HTR-8/SVneo (cell line): ENCODE measurements around the gene WFDC1.

ENCODE experiments used
- DNase-seq: peaks from one replicate; pipeline ENCODE4 v3.0.0; 2011; ENCODE audit warnings: low spot score, mixed read lengths; ENCODE audit not compliant: insufficient read length
- FAIRE-seq: peaks from 2 replicates; lab custom pipeline; 2011; peaks lifted over from hg19 to GRCh38; lab: Jason Lieb, UNC

Gene WFDC1

DNA sequence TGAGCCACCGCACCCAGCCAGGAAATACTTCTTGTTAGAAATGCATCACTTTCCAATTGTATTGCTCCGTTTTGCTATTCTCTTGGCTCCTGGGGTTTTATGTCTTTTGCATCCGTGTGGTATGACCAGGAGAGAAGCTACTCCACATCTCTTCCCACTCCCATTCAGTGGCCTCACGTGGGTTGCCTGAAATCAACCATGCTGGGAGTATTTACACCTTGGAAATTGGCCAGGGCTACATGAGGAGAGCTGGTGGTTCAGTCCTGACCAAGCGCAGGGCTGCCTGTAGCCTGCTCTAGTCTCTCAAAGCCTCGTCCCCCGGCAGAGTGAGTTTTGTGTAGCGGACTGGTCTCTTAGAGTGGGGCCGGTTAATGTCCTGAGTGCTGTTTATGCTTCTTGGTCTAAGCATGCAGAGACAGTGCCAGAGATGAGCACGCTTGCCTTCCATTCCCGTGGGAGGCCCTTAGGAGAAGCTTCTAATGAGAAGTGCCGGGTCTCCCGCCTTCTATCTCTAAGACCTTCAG is 3.8 kb downstream of the WFDC1 start:
- FAIRE-seq, result no peak
- no peak for DNase-seq

DNA sequence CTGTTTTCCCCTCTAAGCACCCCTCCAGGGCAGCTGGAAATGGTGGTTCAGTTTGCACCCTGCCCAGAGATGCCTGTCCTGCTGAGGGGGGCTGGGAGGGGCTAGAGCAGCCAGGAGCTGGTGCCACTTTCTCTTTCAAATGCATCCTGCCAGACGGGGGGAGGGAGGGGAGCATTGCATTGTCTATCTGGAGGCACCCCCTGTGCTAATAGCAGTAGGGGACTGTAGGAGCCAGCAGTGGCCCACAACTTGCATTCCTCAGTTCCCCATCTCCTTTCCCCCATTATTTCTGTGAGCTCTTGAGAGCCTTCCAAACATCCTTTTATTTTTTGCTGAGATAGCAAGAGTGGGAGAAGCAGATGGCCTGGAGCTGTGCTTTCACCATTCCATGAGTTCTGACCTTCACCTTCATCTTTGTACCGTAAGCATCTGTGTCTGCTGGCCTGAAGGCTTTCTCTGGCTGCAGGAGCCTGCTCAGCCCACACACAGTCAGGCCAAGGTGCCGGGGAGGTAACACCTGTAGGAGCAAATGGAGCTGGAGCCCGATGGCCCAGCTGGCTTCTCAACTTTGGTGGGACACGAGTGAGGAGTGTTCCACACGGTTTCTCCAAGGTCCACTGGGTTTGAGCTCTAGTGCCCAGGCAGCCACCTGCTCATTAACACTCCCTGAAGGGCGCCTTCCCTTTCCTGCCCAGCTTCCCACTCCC is 5.2 kb downstream of the WFDC1 start:
- no peak for FAIRE-seq

DNA sequence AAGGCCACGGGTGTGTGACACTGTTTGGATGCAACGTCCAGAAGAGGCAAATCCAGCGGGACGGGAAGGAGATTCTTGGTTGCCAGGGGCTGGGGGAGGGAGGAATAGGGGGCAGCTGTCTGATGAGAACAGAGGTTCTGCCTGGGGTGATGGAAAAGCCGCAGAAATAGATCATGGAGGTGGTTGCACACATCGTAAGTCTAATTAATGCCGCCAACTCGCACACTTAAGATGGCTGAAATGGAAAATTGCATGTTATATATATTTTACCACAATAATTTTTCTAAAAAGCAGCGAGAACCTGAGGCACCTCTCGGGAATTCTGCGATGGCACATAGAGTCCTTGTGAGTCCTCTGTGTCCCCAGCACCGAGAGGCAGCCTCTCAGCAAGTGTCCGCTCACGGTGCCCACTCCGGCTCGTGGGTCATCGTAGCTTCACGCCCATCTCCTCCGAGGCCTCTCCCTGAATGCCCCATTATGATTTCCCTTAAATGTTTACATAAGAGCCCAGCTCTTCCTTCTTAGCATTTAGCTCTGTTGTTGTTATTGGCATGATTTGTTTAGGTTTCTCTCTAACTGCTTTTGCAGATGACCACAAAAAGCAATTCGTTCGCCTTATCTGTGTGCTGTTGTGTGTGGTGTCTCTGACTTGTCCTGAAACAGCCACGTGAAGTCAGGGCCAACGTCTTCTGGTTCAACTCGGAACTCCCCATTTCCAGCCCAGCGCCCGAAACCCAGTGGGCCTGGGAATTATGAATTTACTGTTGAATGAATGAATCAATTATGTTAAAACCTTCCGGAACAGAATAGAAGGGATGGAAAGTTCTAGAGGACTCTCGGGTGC is 7.7 kb downstream of the WFDC1 start:
- FAIRE-seq (no peak), DNase-seq (no peak)

More for the DNA sequence above, 5.2 kb downstream of the WFDC1 start:
- DNase-seq, result no peak

DNA sequence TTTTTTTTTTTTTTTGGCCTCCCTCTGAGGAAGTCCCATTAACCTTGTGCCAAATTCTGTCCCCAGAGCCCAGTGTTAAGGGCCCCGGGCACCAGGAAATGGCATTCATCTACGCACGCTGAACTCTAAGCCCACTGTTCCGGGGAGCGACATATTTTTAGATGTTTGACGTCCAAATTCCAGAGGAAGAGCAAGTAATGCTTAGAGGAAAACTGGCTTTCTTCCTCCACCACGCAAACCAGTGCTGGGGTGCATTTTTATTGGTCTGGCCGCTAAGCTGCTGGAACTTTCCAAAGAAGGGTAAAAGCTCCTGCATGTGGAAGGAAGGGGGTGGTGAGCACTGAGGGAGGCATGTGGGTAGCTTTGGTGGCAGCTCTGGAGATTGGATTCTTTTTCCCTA is 8.3 kb downstream of the WFDC1 start:
- FAIRE-seq, result no peak
- no peak for DNase-seq

DNA sequence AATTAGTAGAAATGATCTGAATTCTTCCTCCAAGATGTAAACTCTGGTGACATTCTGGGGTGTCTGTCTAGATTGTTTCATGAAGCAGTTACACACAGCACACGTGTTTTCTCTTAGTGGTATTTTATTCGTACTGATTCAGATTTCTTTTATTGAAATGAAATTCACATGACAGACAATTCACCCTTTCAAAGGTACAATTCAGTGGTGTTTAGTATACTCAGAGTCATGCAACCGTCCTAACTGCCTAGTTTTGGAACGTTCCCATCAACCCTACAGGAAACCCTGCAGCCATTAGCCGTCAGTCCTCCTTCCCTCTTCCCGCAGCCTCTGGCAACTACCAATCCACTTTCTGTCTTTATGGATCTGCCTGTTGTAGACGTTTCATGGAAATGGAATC is 8.8 kb downstream of the WFDC1 start:
- DNase-seq, result no peak
- no peak for FAIRE-seq

DNA sequence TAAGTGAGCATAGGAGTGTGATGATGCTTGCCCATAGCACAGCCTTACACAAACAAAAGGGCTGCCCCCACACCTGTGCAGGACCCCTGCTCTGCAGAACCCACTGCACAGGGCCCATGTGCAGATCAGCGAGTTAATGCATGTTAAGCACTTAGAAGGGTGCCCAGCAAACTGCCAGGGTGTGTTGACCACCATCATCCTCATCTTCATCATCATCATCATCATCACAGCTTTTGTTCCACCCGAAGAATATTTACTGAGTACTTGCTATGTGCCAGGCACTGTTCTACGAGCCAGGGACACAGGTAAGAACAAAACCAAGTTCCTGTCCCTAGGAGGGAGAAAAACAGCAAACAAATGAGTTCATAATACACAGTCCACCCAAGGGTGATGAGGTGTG is 11.9 kb downstream of the WFDC1 start:
- DNase-seq (no peak), FAIRE-seq (no peak)

DNA sequence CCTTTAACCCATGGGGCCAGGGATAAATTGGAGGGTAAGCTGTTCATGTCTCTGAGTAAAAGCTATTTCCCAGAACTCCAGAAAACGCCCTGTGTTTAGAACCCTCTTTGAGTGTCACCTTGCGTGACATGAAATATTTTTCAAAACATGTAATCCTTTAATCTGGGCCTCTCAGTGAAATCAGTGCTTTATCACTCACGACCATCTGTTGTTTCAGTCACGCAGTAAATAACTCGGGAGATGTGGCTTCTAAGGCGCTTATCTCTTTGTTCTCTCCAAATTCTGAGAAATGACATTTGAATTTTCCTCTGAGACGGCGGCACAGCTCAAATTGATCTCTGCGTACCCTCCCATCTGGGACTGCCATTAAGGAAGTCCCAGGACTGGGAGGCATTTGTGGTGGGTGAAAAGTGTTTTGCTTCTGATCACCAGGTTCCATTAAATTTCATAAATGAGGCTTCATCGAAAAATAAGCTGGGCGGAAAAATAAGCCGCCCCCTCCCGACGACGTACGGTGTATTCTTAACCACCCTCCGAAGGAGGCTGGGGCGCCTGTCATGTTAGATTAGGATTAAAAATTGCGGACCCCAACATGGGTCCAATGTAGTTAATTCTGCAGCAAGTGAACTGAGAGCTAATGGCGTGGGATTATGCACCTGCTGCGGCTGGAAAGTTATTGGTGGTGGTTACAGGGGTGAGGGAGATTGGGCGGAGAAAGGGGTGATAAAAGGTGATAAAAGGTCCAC is 12.7 kb downstream of the WFDC1 start:
- FAIRE-seq, result no peak

DNA sequence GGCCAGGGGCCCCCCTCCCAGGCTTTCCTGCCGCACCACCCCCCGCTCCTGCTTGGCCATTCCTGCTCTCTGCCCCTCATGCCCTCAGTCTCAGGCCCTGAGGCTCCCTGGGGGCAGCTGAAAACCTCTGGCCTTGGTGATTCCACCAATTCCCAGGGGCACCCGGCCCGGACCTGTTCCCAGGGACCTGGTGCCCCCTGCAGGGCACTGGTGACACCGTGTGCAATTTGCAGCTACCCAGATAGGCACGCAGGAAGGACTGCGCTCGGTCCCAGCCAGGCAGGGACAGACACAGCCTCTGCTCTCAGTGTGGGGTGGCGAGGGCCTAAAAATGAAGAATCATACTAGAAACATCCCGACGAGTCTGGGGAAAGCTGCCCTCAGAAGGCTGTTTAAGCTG is 13.4 kb downstream of the WFDC1 start:
- peak; percentile 84 for FAIRE-seq
- DNase-seq, result peak; percentile 78

More for the DNA sequence above, 12.7 kb downstream of the WFDC1 start:
- no peak for DNase-seq

DNA sequence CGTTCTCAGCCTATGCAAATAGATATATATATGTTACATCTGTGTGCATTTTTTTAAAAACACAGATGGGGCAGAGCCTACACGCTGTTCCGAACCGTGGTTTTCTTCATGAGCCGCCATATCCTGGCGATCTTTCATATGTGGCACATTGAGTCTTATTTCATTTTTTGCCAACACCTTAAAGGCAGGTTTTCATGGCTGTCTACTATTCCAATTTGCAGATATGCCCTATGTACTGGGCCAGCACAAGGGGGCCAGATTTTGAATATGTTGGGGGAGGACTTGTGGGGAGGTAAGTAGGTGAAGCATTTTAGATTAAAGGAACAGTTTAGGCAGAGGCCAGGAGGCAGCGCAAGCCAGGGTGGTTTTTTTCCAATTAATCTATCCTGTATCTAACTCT is 16.0 kb downstream of the WFDC1 start:
- FAIRE-seq (no peak), DNase-seq (no peak)

DNA sequence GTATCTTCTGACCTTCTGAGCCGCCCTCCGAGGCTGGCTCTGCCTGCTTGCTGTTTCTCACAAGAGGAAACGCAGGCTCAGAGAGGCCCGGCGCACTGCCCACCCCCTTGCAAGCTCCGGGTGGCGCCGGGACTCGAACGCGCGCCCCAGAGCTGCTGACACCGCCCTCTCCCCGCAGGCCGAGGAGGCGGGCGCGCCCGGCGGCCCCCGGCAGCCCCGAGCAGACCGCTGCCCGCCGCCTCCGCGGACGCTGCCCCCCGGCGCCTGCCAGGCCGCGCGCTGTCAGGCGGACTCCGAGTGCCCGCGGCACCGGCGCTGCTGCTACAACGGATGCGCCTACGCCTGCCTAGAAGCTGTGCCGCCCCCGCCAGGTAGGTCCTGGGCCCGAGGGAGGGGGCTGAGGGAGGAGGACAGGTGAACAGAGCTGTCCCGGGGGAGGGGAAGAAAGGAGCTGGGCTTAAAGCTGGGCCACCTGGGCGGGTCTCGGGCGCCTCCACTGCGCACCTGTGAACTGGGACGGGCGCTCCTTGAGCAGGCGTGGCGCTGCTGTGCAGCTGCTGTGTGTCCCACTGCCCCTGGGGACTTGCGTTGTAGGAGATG is 18.2 kb downstream of the WFDC1 start:
- DNase-seq (no peak), FAIRE-seq (no peak)

DNA sequence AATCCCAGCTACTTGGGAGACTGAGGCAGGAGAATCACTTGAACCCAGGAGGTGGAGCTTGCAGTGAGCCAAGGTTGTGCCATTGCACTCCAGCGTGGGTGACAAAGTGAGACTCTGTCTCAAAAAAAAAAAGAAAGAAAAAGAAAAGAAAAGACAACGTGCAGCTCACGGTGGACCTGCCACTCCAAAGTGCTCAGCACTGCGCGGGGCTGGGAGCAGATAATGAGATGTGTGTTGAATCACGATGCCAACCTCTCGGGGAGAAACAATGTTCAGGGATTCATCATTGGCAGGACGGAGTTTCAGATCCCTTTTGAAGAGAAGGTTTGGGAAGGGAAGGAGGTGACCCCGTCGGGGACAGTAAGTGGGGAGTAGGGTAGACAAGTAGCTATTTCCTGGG is 19.2 kb downstream of the WFDC1 start:
- no peak for FAIRE-seq
- no peak for DNase-seq

DNA sequence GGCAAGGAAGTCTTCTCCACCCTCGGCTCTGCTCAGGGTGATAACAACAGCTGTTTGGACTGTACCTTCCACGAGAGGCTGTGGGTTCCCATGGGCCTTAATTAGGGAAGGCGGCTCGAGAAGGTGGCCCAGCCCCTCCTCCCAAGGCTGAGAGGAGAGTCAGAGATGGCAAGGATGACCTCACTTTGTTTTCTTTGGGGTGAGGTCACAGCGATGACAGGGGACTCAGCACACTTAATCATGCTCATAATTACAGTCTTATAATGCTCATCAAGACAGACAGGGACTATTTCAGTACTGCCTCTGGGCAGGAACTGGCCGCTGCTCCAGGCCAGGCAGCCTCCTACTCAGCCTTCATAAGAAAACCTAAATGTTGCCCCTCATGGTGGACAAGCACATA is 19.7 kb downstream of the WFDC1 start:
- DNase-seq, result no peak
- FAIRE-seq, result peak; percentile 9

DNA sequence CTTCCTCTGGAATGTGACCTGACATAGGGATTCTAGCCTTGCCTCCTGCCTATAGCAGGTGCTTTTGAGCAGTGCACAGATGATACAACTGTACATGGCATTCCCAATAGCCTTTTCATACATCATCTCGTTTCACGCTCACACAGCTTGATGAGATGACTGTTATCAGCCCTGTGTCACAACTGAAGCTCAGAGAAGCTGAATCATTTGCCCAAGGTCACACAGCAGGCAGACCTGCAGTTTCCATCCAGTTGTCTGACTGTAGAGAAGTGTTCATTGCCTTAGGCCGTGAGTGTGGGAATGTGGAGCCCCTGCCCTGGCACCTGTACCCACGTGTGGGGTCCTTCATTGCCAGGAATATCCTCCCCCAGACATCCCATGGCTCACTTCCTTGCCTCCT is 20.1 kb downstream of the WFDC1 start:
- no peak for FAIRE-seq

DNA sequence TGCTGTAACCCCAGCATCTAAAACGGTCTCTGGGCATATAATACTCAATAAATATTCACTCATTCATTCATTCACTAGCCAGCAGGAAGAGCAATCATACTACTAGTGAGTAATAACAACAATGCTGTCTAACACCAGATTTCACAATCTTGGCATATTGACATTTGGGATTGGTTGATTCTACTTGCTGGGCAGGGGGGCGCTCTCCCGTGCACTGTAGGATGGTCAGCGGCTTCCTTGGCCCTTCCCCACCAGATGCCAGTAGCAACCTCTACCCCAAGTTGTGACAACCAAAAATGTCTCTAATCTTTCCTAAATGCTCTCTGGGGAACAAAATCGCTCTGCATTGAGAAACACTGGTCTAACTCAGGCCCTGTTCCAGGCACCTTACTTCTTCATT is 20.7 kb downstream of the WFDC1 start:
- DNase-seq (no peak), FAIRE-seq (no peak)

More for the DNA sequence above, 20.1 kb downstream of the WFDC1 start:
- no peak for DNase-seq

DNA sequence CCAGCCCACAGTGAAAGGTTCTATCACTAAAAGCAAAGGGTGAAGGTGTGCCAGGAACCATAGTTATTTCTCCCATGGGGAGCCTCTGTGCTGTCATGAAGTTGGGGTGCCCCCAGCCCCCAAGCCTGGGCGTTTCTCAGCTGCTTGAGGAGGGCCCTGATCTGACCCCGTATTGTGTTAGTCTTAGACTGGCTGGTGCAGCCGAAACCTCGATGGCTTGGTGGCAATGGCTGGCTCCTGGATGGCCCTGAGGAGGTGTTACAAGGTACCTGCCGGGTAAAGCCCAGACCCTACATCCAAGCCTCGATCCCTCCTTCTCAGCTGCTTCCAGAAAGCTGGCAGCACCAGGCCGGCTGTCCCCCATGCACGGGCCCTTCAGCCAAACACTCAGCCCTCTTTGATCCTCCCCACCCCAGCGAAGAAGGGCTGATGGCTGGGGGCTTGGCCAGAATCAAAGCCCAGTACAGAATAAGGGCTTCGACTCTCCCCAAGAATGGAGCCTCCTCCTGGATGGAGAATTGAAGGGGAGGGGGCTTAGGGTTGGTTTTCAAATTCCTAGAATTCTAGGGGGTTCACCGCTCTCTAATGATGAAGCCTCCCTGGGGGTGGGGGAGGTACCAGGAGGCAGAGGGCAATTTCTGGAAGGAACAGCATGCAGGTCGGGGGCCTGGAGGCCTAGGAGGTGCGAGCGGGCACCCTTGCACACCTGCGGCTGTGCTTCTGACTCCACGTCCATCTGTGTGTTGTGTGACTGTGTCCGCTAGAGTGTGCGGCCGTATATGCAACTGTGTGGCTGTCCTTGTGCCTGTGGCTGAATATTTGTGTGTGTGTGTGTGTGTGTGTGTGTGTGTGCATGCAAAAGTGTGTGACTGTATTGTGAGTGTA is 23.7 kb downstream of the WFDC1 start:
- no peak for FAIRE-seq

DNA sequence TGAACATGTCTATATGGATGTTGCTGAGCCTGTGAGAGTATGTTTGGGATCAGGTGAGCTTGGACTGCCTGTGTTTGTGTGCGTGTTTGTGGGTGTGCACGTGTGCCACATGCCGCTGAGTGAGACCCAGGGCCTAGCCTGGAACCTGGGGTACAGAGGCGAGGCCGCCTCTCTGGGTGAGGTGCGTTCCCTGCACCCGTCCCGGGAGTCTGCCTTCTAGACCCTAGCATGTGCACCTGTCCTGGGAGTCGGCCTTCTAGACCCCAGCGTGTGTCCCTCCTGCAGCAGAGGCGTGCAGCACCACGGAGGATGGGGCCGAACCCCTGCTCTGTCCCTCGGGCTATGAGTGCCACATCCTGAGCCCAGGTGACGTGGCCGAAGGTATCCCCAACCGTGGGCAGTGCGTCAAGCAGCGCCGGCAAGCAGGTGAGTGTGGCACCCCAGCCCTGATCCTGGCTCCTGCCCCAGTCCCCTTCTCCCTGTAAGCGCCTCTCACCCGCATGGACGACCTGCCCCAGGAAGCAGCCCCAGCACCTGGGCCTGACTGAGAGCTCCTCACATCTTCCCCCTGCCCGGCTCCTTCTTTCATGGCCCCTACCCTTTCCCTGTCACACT is 24.6 kb downstream of the WFDC1 start:
- no peak for DNase-seq
- FAIRE-seq, result no peak

More for the DNA sequence above, 23.7 kb downstream of the WFDC1 start:
- DNase-seq, result no peak

DNA sequence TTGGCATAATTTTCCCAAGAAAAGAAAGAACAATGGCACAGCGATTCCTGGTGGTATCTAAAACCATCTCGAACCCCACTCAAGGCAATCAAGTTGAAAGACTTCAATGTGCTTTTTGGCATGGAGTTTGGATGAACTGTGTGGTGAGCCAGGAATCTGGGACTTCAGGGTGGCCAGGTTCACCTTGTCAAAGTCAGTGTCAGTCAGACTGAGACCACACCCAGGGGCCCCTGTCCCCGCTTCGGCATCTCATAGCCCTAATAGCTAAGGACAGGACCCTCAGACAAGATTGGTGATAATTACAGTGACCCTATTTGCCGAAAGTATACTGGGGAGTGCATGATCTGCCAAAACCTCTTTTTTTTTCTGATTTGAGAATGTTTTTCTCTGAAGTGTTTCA is 25.8 kb downstream of the WFDC1 start:
- FAIRE-seq (no peak), DNase-seq (no peak)

DNA sequence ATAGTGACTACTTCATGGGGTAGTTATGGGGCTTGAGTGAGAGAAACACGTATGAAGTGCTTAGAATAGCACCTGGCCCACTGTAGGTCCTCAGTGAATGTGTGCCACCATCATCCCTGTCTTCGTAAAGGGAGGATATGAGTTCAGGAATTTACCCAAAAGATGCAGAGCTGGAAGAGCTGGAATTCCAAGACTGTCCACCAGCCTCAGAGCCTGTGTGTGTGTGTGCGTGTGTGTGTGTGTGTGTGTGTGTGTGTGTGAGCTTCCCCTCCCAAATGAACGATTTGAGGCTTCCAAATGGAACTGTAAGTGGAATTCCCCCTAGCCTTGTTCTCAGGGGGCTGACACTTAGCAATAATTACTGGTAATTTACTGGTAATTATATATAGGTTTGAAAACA is 27.3 kb downstream of the WFDC1 start:
- FAIRE-seq, result no peak

DNA sequence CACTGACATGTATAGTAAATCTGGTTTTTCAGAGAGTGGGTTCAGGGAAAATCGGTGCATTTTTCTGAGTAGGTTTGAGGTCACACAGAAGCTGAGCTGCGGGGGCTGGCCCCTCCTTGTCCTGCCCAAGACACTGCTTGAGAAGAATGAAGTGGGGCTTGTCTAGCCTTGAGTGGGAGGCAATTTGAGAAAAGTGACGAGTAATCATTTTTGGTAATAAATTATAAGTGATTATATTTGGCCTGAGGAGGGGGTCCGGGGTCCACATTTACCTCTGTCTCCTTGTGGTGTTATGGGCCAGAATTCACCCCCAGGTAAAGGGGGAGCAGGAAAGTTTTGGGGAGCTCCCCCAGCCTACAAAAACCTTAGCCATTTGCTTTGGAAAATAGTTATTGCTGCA is 28.1 kb downstream of the WFDC1 start:
- FAIRE-seq (no peak), DNase-seq (no peak)

More for the DNA sequence above, 27.3 kb downstream of the WFDC1 start:
- no peak for DNase-seq
